ENCODE results near the gene EXOC3. TPM values are rescaled to one million over a fixed set of nuclear protein-coding genes. Genes with fewer than 3 reads are reported as not detected.
"Not testable (repeated sequence)": the region's sequence is repeated elsewhere in the genome, so short reads cannot be mapped to it uniquely, and the experiment has no call there.

The EXOC3 gene
- total RNA-seq, 1 donor: 59.0 TPM

DNA sequence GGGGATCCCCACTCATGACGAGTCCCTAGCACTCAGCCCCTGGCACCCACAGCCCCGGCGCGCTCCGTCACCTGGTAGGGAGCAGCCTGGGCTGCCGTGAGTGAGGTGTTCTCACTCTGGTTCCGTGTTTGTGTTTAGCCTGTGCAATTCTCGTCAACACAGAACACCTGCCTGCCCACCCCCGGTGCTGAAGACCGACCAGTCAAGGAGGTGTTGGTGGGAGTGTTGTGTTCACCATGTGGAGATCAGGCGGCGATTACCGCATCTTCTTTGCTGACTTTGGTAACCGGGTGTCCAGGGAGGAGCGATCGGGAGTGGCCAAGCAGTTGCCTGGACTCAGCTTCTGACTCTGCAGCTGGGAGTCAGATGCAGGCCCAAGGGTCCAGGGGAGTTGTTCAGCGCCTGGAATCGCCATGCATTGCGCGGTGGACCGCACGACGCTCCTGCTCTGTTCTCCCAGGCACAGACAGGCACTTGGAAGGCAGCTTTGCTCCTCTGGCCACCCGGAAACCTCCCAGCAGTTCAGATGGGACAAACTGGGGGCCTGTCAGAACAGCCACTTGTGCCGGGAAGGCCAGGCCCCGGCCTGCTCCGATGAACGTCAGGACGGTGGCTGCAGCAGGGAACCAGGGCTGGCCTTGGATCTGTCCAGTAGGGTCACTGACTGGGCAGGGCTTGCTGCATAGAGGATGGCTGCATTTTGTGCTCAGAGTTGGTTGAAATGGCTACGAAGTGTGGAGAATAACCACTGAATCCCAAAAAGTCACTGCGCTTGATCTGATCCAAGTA is 28.2 kb downstream of the EXOC3 start:
- DNase-seq (ENCODE audit: low read depth in 2 of 3, low spot score in 2 of 3): no peak

DNA sequence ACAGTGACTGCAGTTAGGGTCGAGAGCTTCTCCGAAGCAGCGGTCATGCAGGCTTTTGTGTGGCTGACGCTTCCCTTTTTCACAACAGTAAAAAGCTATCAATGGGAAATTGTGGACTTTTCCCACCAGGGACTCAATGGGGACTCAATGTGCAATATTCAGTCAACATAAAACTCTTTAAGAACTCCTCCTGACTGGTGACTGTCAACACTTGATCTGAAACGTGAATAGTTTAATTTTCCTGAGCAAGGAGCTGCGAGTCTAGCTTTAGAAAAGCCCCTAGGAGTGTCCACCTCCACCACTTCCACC is 28.7 kb downstream of the EXOC3 start:
- DNase-seq (ENCODE audit: low read depth in 2 of 3, low spot score in 2 of 3): no peak

DNA sequence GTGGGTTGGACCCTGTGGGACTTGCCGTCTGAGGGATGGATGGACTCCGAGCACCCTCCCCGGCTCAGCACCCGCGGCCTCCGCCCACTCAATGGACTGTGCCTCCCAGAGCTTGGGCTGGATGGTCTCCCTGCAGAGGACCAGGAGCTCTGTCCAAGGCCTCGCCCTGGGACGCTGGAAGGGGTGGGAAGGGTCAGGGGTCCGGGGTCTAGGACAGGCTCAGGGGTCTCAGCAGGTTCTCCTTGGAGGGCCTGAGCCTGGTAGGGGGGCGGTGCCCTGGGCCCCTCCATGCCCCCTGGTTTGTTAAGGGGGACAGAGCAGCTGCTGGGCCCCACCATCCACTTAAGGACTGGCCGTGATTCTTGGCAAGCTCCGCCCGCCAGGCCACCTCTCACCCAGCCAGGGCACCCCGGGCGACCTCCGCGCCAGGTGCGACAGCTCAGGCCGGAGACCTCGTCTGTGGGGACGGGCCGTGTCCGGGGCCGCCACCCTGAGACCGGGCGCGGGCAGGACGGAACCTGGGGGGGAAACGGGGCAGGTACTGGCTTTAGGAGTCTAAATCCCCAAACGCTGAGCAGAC is 29.2 kb downstream of the EXOC3 start:
- no peak for DNase-seq (ENCODE audit: low read depth in 2 of 3, low spot score in 2 of 3)

DNA sequence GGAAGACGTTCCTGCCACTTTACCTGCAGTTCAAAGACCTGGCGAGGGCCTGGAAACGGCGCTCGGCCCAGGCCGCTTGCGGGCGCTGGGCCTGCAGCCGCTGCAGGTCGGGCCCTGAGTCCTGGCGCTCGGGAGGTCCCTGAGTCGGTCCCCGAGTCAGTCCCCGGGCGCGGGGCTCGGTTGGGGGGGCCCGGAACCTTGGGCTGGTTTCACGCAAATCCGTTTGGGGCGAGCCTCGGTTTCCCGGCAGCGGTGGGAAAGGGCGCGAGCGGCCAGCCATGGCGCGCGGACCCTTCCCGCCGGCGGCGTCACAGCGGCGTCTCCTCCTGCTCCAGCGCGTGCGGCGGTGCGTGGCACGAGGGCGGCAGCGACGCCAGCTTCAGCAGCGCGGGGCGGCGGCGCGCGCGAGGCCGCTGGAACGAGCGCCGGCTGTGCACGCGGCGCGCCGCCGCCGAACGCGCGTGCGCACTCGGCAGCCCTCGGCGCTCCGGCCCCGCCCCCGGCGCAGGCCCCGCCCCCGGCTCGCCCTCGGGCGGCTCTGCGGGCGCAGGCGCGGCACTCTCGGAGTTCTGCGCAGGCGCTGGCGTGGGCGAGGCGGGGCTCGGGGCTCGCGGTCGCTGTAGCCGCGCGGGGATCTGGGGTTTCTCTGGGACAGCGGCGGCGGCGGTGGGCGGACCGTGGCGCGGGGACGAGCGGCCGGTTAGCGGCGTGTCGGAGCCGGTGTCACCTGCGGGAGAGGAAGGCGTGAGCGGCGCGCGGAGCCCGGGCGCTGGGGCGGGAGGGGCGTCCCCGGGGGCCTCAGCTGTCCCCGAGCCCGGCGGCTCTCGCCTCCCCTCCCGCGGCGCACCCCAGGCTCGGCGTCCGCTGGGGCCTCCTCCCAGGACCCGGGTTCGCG is 29.9 kb downstream of the EXOC3 start:
- DNase-seq (ENCODE audit: low read depth in 2 of 3, low spot score in 2 of 3): peak; percentile 80 to 88 (median 83)

DNA sequence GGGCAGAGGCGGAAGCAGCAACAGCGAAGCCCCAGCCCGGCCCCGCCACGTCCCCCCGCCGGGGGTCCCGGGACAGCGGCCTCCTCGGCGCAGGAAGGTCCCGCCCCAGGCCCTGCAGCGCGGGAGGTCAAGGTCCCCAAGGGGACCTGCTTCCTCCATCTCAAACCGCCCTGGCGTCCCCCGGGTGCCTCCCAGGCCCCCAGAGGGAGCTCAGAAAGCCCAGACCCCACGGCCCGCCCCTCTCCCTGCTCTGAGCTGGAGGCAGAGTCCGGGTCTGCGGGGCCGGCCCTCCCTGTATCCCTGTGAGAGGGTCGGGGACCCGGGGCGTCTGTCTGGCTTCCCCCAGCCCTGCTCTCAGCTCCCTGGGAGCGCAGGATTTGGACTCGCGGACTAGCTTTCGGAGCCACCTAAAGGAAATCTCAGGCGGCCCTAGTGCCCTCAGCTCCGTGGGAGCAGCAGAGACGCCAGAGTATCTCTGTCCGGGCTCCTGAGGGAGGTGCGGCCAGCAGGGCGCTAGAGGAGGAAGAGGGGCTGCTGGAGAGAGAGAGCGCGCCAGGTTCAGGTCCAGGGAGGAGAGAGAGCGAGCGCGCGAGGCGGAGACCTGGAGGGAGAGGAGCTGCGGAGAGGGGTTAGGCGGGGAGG is 30.7 kb downstream of the EXOC3 start:
- DNase-seq (ENCODE audit: low read depth in 2 of 3, low spot score in 2 of 3): peak in 2 of 3 donors; percentile 30 to 31

DNA sequence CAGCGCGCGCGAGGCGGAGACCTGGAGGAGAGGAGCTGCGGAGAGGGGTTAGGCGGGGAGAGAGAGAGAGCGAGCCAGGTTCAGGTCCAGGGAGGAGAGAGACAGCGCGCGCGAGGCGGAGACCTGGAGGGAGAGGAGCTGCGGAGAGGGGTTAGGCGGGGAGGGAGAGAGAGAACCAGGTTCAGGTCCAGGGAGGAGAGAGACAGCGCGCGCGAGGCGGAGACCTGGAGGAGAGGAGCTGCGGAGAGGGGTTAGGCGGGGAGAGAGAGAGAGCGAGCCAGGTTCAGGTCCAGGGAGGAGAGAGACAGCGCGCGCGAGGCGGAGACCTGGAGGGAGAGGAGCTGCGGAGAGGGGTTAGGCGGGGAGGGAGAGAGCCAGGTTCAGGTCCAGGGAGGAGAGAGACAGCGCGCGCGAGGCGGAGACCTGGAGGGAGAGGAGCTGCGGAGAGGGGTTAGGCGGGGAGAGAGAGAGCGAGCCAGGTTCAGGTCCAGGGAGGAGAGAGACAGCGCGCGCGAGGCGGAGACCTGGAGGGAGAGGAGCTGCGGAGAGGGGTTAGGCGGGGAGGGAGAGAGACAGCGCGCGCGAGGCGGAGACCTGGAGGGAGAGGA is 31.4 kb downstream of the EXOC3 start:
- DNase-seq (ENCODE audit: low read depth in 2 of 3, low spot score in 2 of 3): not testable (repeated sequence)

DNA sequence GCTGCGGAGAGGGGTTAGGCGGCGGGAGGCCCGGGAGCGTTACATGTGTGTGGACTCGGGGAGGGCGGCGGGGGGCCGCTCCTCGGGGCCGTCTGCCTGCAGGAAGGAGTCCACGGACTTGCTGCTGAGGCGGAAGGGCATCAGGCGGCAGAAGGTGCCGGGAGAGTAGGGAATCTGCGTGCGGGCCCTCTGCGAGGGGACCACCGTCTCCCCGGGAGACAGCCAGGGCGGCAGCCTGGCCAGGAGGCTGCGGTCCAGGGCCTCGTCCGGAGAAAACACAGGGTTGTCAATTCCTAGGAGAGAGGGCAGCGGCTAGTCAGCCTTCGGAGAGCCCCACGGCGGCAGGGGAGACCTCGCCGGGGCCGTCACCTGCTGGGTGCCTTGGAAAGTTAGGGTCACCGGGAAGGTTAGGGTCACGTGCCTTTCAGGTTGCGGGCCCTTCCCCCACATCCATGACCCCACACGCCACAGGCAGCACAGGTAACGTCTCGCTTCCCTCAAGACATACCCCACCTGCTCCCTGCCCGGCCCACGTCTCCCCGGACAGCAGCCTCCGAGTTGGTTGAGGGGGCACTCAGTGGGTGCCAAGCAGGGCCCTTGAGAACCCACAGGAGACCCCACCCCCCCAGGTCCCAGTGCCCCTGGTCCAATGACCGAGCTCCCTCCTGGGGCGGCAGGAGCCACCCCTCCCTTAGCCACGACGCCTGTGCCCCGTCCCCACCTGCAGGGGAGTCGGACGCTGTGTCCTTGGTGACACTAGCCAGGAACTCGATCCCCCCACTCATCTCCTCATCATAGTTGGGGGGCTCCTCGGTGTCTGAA is 32.1 kb downstream of the EXOC3 start:
- no peak for DNase-seq (ENCODE audit: low read depth in 2 of 3, low spot score in 2 of 3)

DNA sequence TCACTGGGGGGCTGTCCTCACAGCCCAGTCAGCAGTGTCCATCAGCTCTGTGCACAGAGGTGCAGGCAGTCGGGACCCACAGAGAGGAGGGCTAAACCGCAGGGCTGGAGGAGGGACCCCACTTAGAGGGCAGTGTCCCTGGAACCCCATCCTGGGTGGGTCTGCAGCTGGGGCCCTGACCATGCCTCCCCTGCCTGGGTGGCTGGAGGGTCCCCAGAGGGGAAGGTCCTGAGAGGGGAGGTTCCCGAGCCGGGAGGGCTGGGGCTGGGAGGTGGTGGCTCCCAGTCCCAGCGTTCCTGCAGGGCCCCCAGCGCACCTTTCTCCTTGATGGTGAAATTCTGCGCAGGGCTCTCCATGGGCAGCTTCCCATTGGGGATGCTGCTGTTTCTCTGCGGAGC is 32.7 kb downstream of the EXOC3 start:
- DNase-seq (ENCODE audit: low read depth in 2 of 3, low spot score in 2 of 3): no peak

DNA sequence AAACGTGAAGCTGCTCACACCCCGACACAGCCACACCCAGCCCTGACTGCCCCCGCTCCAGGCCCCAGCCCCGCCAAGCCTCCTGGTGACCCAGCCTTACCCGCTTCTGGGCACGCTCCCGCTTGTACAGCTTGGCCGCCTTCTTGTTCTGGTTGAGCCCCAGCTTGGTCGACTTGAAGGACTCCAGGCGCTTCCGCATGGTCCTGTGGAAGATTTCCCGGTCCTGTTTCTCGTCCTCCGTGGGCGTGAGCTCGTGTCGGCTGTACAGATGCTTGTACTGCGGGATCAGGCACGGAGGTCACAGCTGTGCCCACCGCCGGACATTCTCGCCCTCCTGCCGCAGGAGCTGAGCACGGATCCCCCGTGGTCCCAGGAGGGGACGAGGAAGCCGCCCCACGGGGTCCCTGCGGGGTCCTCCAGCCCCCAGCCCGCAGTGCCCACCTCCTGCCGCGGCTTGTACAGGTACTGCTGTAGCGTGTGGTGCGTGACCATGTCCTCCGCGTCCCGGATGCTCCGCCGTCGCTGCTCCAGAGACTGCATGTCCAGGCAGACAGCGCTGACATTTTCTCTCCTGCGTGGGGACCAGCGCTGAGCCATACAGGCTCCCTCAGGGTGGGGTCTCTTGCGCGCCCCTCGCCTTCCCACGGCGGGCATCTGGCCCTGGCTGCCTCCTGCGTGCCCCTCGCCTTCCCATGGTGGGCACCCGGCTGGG is 33.3 kb downstream of the EXOC3 start:
- no peak for DNase-seq (ENCODE audit: low read depth in 2 of 3, low spot score in 2 of 3)

DNA sequence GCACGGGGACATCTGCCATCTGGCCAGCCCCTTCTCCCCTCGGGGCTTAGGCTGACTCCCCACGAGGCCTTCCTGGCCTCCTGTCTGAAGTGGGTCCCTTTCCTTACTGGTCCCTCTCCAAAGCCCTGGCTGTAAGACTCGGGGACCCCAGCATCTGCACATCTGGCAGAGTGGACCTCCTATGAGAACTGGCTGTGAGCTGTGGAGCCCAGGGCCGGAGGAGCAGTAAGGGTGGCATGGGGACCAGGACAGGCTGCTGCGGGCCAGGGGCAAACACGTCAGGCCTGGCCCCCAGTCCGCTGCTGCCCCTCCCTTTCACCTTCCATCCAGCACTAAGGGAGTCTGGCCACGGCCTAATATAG is 33.8 kb downstream of the EXOC3 start:
- DNase-seq (ENCODE audit: low read depth in 2 of 3, low spot score in 2 of 3): no peak

DNA sequence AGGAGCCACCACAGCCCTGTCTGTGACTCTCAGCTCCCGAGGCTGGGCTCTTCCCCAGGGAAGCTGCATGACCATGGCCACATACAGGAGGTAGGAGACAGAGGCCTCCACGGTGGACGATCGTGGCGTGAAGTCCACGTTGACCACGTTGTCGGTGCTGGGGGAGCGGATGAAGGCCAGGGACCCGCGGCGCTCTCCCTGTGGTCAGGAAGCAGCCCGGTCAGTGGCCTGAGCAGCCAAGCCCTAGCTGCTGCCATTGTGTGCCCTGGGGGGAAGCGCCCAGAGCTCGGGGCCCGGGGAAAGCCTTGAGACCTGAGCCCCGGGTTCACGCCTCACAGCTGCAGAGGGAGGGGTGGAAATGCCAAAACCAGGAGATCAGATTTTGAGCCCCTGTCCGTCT is 34.3 kb downstream of the EXOC3 start:
- DNase-seq (ENCODE audit: low read depth in 2 of 3, low spot score in 2 of 3): no peak

DNA sequence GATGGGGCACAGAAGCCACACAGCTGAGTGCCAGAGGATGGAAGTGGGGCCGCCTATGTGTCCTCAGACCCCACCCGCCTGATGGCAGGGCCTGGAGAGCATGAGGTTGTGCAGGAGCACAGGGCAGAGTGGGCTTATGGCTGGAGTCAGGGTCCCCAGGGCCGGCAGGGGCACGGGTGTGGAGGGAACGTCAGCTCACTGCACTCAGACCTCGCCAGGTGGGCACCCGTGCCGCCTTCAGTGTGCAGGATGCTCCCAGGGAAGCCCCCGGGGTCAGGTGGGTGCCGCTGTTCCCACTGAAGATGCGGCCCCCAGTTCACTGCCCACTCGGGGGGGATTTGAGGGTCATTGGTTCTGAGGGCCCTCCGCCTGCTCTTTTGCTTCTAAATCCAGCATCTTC is 34.9 kb downstream of the EXOC3 start:
- DNase-seq (ENCODE audit: low read depth in 2 of 3, low spot score in 2 of 3): no peak

DNA sequence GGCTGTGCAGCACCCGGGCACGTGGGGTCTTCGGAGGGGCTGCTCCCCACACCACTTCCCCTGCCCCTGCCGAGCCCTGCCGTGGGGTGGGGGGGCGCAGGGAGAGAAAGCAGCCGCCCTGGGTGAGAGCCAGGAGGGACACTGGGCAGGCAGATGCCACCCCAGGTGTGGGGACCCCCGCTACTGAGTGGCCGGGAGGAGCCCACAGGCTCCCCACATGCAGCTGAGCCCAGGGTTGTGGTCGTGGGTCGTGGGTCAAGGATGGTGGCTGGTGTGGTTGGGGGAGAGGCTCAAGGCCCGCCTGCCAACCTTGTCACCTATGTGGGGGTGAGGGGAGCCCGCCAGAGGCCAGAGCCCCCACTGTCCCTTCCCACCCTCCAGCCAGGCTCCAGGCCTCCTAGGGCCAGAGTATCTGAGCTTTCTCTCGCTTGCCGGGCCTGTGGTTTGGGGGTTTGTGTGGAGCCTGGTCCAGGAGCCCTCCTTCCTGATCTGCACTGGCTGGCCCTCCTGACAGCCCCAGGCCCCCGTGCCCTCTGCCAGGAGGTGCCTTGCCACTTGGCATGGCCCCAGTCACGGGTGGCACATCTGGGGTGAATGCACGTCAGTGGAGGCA is 35.5 kb downstream of the EXOC3 start:
- DNase-seq (ENCODE audit: low read depth in 2 of 3, low spot score in 2 of 3): no peak

DNA sequence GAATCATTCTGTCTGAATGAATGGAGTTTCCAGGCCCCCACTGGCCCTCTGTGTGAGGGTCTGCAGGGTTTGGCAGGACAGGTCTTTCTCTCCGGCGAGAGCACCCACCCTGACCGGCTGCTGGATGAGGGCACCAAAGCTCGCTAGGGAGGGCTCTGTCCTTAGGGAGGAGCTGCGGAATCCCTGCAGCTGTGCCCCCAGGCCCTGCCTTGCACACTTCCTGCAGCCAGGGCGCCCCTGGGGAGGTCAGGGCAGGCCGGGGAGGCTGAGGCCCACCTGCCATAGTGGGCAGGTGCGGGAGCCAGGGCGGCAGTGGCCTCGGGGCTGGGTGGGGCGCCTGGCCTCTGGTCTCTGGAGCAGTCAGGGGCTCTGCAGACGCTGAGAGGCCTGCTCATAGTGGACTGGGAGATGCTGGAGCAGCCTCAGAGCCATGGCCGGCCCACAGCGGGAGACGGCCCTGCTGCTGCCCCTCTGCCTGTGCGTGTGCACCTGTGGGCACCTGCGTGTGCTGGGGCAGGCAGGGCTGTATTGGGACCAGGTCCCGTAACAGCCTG is 36.1 kb downstream of the EXOC3 start:
- no peak for DNase-seq (ENCODE audit: low read depth in 2 of 3, low spot score in 2 of 3)

DNA sequence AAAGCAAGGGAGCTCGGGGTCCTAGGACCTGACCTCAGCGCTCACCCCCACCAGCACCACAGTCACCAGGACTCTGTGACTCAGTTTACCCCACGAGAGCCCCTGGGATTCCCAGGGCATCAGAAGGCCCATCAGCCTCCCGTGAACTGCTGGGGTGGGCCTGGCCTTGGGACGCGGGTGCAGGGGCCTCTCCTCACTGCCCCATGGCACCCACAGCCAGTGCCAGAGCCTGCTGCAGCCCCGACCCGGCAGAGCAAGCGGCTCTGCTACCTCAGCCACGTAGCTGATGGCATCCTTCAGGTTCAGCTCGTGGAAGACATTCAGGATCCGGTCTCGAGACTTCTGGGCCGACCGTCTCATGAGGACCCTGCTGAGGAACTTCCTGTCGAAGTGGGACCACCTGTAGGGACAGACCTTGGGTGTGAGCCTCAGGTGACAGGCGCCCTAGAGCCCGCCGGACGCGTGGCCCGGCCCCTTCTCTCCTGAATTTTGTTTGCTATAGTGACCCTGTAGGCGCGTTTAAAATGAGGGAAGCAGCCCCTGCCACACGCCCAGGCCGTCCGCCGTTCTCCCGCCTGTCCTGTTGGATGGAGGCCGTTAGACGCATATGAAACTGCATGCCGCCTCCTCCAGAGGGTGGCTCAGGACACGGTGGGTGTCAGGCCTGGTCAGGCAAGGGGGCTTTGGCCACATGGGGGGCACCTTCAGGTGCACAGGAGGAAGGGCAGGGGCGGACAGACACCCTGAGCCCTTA is 36.8 kb downstream of the EXOC3 start:
- no peak for DNase-seq (ENCODE audit: low read depth in 2 of 3, low spot score in 2 of 3)

DNA sequence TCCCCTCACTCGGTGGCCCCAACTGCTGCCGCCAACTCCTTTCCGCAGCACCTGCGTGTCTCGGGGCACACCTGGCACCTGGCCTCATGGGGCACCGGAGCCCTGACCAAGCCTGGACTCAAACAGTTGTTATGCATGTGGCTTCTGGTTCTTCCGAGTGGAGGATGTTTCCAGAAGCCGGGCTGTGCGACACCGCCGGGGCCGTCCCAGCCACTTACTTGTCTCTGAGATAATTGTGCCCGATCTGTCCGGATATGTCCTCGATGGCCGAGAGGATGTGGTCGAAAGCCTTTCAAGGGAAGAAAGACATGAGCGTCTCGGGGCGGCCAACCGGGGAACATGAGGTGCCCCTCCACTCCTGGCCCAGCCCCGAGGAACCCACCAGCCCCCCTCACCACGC is 38.4 kb downstream of the EXOC3 start:
- no peak for DNase-seq (ENCODE audit: low read depth in 2 of 3, low spot score in 2 of 3)

DNA sequence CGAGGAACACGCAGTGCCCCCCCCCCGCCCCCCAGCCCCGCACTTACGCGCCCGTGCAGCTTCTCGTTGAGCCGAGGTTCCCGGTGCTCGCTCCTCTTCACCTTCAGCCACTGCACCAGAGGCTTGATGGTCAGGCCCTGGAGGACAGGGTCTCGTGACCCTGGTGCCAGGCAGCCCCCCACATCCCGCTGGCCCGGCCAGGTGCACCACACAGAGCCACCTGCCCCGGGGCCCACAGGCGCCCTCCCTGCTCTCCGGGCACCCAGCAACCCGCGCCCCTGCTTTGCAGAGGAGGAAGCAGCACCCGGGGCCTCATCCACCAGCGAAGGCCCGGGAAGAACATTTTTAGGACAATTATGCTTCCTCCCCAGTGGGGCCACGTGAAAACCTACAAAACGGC is 39.0 kb downstream of the EXOC3 start:
- no peak for DNase-seq (ENCODE audit: low read depth in 2 of 3, low spot score in 2 of 3)

DNA sequence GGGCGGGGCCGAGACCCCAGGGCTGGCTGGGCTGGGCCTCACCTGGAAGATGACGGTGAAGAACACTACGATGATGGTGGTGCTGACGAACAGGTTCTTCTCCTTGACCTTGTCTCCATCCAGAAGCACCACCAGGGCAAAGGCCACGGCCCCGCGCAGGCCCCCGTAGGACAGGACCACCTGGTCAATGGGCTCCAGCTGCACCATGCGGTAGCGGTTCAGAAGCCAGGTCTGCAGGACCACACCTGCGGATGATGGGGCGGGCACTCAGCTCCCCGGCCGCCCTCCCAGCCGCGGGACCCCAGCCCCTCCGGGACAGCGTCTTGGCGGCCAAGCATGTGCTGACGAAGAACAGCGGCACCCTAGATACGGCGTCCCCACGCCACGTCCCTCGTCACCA is 39.5 kb downstream of the EXOC3 start:
- DNase-seq (ENCODE audit: low read depth in 2 of 3, low spot score in 2 of 3): no peak

All from hematopoietic multipotent progenitor cell (in vitro differentiated cells).